Measurements from ENCODE around the gene CYTH2. TPM values are rescaled to one million over a fixed set of nuclear protein-coding genes. Genes with fewer than 3 reads are reported as not detected.
"Not testable (repeated sequence)": the region's sequence is repeated elsewhere in the genome, so short reads cannot be mapped to it uniquely, and the experiment has no call there.

CYTH2 gene
- total RNA-seq, 1 donor from 2014 or later, result 248 TPM

- H3K4me3 Mint-ChIP-seq (ENCODE audit: low read depth), result no peak overlapping the region
- H3K27ac Mint-ChIP-seq, result peak overlapping the region; percentile 80
- H3K4me1 Mint-ChIP-seq (ENCODE audit: low read depth), result peaks cover 6% of the 10 kb centered on the region
- no peaks in the 10 kb centered on the region for H3K9me3 Mint-ChIP-seq (ENCODE audit: low read depth)
- TF ChIP-seq, protein P1, sequence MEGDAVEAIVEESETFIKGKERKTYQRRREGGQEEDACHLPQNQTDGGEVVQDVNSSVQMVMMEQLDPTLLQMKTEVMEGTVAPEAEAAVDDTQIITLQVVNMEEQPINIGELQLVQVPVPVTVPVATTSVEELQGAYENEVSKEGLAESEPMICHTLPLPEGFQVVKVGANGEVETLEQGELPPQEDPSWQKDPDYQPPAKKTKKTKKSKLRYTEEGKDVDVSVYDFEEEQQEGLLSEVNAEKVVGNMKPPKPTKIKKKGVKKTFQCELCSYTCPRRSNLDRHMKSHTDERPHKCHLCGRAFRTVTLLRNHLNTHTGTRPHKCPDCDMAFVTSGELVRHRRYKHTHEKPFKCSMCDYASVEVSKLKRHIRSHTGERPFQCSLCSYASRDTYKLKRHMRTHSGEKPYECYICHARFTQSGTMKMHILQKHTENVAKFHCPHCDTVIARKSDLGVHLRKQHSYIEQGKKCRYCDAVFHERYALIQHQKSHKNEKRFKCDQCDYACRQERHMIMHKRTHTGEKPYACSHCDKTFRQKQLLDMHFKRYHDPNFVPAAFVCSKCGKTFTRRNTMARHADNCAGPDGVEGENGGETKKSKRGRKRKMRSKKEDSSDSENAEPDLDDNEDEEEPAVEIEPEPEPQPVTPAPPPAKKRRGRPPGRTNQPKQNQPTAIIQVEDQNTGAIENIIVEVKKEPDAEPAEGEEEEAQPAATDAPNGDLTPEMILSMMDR (IDR thresholded peaks at IDR 0.05; ENCODE audit: unreplicated experiment), result no peak
- peaks cover 3% of the 10 kb centered on the region for H3K27me3 Mint-ChIP-seq
- DNase-seq (ENCODE audit: low spot score, unreplicated experiment), result no peak
- peaks cover 18% of the 10 kb centered on the region for H3K36me3 Mint-ChIP-seq (ENCODE audit: insufficient read depth)
Observed at GRCh38 chr19:48481846-48482639, 12.9 kb downstream of the CYTH2 start.

DNA sequence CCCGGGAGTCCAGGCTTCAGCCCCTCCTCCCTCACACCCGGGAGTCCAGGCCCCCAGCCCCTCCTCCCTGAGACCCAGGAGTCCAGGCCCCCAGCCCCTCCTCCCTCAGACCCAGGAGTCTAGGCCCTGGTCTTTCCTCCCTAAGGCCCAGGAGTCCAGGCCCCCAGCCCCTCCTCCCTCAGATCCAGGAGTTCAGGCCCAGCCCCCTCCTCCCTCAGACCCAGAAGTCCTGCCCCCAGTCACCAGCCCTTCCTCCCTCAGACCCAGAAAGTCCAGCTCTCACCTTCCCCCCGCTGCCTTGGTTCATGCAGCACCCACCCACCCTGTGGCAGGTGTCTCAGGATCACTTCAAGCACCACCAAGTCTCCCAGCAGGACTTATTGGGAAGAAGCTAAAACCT is 14.1 kb downstream of the CYTH2 start:
- Mint-ChIP-seq H3K27me3 (peaks cover 9% of the 10 kb centered on the region), H3K27ac (peak overlapping the region; percentile 65), H3K36me3 (ENCODE audit: insufficient read depth) (peaks cover 18% of the 10 kb centered on the region), H3K4me1 (ENCODE audit: low read depth) (peaks cover 6% of the 10 kb centered on the region), H3K4me3 (ENCODE audit: low read depth) (no peak overlapping the region), H3K9me3 (ENCODE audit: low read depth) (no peaks in the 10 kb centered on the region)
- TF ChIP-seq, protein P1 (IDR thresholded peaks at IDR 0.05; ENCODE audit: unreplicated experiment), result no peak
- no peak for DNase-seq (ENCODE audit: low spot score, unreplicated experiment)

DNA sequence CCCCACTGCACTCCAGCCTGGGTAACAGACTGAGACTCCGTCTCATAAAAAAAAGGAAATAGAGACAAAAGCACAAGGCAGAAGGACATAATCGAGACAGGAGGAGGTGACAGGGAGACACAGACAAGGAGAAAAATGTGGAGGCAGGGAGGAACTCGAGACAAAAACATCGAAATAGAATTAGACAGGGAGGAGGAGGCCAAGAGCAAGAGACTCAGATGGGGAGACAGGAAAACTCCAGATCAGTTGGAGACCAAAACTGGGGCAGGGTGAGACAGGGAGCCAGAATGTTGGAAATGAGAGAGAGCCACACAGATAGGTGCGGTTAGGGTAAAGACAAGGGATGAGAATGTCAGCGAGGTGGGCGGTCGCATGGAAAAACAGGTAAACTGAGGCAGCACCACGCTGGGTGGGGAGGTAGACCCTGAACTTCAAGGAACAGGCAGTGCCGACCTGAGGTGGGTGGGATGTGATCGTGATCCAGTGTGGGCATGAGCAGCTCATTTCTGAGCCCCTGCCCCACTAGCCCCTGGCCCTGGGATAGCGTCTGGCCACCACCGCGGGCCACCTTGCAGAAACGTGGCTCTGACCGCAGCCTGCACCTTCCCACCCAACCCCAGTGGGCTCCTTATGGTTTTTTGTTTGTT is 15.2 kb downstream of the CYTH2 start:
- Mint-ChIP-seq H3K27ac (no peak overlapping the region), H3K36me3 (ENCODE audit: insufficient read depth) (peaks cover 16% of the 10 kb centered on the region), H3K27me3 (peaks cover 12% of the 10 kb centered on the region), H3K4me3 (ENCODE audit: low read depth) (no peak overlapping the region), H3K9me3 (ENCODE audit: low read depth) (no peaks in the 10 kb centered on the region), H3K4me1 (ENCODE audit: low read depth) (peaks cover 6% of the 10 kb centered on the region)
- DNase-seq (ENCODE audit: low spot score, unreplicated experiment), result no peak
- TF ChIP-seq, protein P1 (IDR thresholded peaks at IDR 0.05; ENCODE audit: unreplicated experiment), result no peak

GRCh38 chr19:48484931-48485612 is 15.9 kb downstream of the CYTH2 start:
- TF ChIP-seq, protein P1 (IDR thresholded peaks at IDR 0.05; ENCODE audit: unreplicated experiment), result no peak
- no peak overlapping the region for H3K4me3 Mint-ChIP-seq (ENCODE audit: low read depth)
- no peaks in the 10 kb centered on the region for H3K9me3 Mint-ChIP-seq (ENCODE audit: low read depth)
- H3K27ac Mint-ChIP-seq, result no peak overlapping the region
- DNase-seq (ENCODE audit: low spot score, unreplicated experiment), result no peak
- peaks cover 18% of the 10 kb centered on the region for H3K27me3 Mint-ChIP-seq
- peaks cover 6% of the 10 kb centered on the region for H3K4me1 Mint-ChIP-seq (ENCODE audit: low read depth)
- H3K36me3 Mint-ChIP-seq (ENCODE audit: insufficient read depth), result peaks cover 10% of the 10 kb centered on the region

GRCh38 chr19:48486706-48487105 is 17.5 kb downstream of the CYTH2 start:
- H3K9me3 Mint-ChIP-seq (ENCODE audit: low read depth); H3K36me3 Mint-ChIP-seq (ENCODE audit: insufficient read depth); H3K4me3 Mint-ChIP-seq (ENCODE audit: low read depth); DNase-seq (ENCODE audit: low spot score, unreplicated experiment); H3K4me1 Mint-ChIP-seq (ENCODE audit: low read depth): not testable (repeated sequence)
- Mint-ChIP-seq H3K27me3 (peaks cover 28% of the 10 kb centered on the region), H3K27ac (peak overlapping the region; percentile 43)
